Keratinocyte (primary cell): Measurements from ENCODE around the gene FSIP1.

Experiments used
- CTCF ChIP-seq, 3 experiments: IDR thresholded peaks in 1 of 3; conservative IDR thresholded peaks in 1 of 3; optimal IDR thresholded peaks in 1 of 3; 2 replicates in 2 of 3; 3 replicates in 1 of 3; pipeline versions ENCODE3 to v1.5.1; 2011; ENCODE audit warnings: low read length in 3 of 3, mild to moderate bottlenecking in 3 of 3, moderate library complexity in 2 of 3, control low read depth in 1 of 3, inconsistent platforms in 1 of 3; ENCODE audit not compliant: insufficient read depth in 2 of 3; ENCODE audit errors: extremely low read depth in 1 of 3
- EZH2 ChIP-seq: IDR thresholded peaks from one replicate; pipeline ENCODE4 v1.6.1; 2012; ENCODE audit warnings: inconsistent platforms, mild to moderate bottlenecking, low read length, moderate library complexity

- no peak for TF ChIP-seq CTCF (optimal IDR thresholded peaks at IDR 0.05 in 1 of 3, IDR thresholded peaks at IDR 0.05 in 1 of 3, conservative IDR thresholded peaks at IDR 0.05 in 1 of 3; ENCODE audit: extremely low read depth in 1 of 3, insufficient read depth in 2 of 3, low read length in 3 of 3)
- TF ChIP-seq EZH2, result no peak
Observed at GRCh38 chr15:39784125-39784524, 1.5 kb upstream of the FSIP1 start.
